GM20000 (cell line): ENCODE data around the gene GLUL.
"Not testable (repeated sequence)": the region's sequence is repeated elsewhere in the genome, so short reads cannot be mapped to it uniquely, and the experiment has no call there.

Experiments used
- DNase-seq: peaks from one replicate; pipeline ENCODE4 v3.0.0; 2012; ENCODE audit warnings: low spot score
- CTCF ChIP-seq: IDR thresholded peaks from 2 replicates; pipeline ENCODE4 v1.5.1; 2012; ENCODE audit warnings: mild to moderate bottlenecking, control low read depth; ENCODE audit errors: extremely low read depth, missing control alignments

Gene GLUL

GRCh38 chr1:182335771-182336566, 55.6 kb downstream of the GLUL start:
- no peak for TF ChIP-seq CTCF
- no peak for DNase-seq

- not testable (repeated sequence) for DNase-seq
These were observed 58.5 kb downstream of the GLUL start for GRCh38 chr1:182333071-182333571.

GRCh38 chr1:182332261-182333060, 59.1 kb downstream of the GLUL start:
- DNase-seq, result no peak
- no peak for TF ChIP-seq CTCF
